HUES64 (cell line): ENCODE data around the gene PPP3R1.

ENCODE experiments used
- H3K27ac ChIP-seq: 2 replicates; pipeline ENCODE4 v1.7.0; 2013; ENCODE audit warnings: low read depth, low read length, inconsistent platforms
- H3K27me3 ChIP-seq: 2 replicates; pipeline ENCODE4 v1.6.1; 2013; ENCODE audit warnings: mild to moderate bottlenecking, low read length; ENCODE audit not compliant: insufficient read depth
- H3K36me3 ChIP-seq: 2 replicates; pipeline ENCODE4 v1.6.1; 2013; ENCODE audit warnings: mild to moderate bottlenecking, low read length; ENCODE audit not compliant: insufficient read depth
- H3K4me1 ChIP-seq: 2 replicates; pipeline ENCODE4 v1.6.1; 2013; ENCODE audit warnings: mild to moderate bottlenecking, low read length, moderate library complexity; ENCODE audit not compliant: insufficient read depth
- H3K4me3 ChIP-seq: 2 replicates; pipeline ENCODE4 v1.5.1; 2013; ENCODE audit warnings: mild to moderate bottlenecking, low read length, moderate library complexity
- H3K9ac ChIP-seq: 2 replicates; pipeline ENCODE4 v1.6.1; 2013; ENCODE audit warnings: mild to moderate bottlenecking, low read depth, low read length
- H3K9me3 ChIP-seq: 2 replicates; pipeline ENCODE4 v1.6.1; 2013; ENCODE audit warnings: low read depth, low read length; ENCODE audit not compliant: insufficient read depth
- WGBS: fragments of 150-250, 120-280 bp; methylation state at CpG from one replicate; pipeline ENCODE4 v1.1.7; 2013; ENCODE audit warnings: missing lambda C conversion rate; 5-methylcytosine and 5-hydroxymethylcytosine counted together

Gene PPP3R1

DNA sequence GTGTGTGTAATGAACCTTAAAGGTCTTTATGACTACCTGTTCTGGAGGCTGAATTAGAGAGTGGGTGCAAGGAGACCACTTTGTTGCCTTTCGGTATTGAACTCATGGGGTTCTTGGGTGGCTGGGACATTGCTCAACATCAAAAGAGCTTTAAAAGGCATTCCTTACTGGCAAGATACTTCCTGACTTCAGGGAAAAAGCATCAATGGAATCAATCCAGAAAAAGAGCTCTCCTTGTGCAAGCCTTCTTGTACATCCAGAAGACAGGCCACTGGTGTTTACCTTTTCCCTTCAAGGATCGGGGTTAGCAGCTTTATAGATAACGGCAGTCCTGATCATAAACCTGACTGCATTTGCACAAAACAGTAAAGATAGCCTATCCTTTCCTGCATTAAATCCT, 85.1 kb downstream of the PPP3R1 start:
- H3K9me3 ChIP-seq: no peaks in the 10 kb centered on the region
- no peak overlapping the region for H3K4me3 ChIP-seq
- peaks cover 87% of the 10 kb centered on the region for H3K36me3 ChIP-seq
- no peak overlapping the region for H3K27ac ChIP-seq
- H3K27me3 ChIP-seq: no peaks in the 10 kb centered on the region
- H3K4me1 ChIP-seq: no peaks in the 10 kb centered on the region
- H3K9ac ChIP-seq: no peak overlapping the region
- 91% methylated on average over 3 of the region's 3 CpGs for WGBS

DNA sequence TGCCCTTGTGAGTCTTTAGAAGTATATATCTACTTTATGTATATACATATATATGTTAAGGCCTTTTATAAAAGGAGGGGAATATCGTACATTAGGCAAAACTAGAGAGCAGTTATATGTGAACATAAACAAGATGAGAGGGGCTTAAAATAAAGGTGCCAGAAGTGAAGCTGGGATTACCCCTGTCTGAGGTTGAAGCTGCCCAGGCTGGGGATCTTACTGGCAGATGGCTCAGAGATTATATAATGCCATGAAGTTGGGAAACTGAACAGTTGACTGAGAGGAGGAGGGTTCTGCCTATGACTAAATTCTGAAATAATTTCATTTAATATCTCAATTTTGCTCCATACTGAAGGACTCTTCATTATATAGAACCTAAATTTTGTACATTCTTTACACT, 88.7 kb downstream of the PPP3R1 start:
- Histone ChIP-seq H3K4me3 (no peak overlapping the region), H3K9me3 (no peaks in the 10 kb centered on the region), H3K9ac (no peak overlapping the region), H3K27me3 (no peaks in the 10 kb centered on the region), H3K27ac (no peak overlapping the region), H3K36me3 (peaks cover 92% of the 10 kb centered on the region), H3K4me1 (0 out of 2 replicates have a peak, but pooled peaks cover 3% of the 10 kb centered on the region)
- WGBS: 95% methylated on average over 1 of the region's 1 CpG

DNA sequence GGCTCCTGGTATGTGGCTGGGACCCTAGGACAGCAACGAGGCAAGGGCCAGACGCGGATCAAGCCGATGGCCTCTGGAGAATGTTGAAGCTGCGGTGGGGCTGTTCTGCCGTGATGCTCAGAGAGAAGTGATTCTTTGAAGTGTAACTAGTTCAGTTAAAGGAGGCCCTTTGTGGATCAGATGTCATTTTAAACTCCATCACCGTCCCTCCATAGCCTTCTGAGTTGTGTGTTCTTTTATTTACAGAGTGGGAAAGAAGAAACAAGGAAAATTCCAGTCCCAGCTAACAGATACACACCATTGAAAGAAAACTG, 94.2 kb downstream of the PPP3R1 start:
- Histone ChIP-seq H3K9ac (peak overlapping the region; percentile 86), H3K36me3 (peaks cover 41% of the 10 kb centered on the region), H3K4me3 (peak overlapping the region; percentile 85), H3K27ac (peak overlapping the region; percentile 84), H3K27me3 (no peaks in the 10 kb centered on the region), H3K9me3 (no peaks in the 10 kb centered on the region), H3K4me1 (peaks cover 8% of the 10 kb centered on the region; the same call in 1 of the 2 replicates)
- WGBS: 0% methylated on average over 6 of the region's 7 CpGs

DNA sequence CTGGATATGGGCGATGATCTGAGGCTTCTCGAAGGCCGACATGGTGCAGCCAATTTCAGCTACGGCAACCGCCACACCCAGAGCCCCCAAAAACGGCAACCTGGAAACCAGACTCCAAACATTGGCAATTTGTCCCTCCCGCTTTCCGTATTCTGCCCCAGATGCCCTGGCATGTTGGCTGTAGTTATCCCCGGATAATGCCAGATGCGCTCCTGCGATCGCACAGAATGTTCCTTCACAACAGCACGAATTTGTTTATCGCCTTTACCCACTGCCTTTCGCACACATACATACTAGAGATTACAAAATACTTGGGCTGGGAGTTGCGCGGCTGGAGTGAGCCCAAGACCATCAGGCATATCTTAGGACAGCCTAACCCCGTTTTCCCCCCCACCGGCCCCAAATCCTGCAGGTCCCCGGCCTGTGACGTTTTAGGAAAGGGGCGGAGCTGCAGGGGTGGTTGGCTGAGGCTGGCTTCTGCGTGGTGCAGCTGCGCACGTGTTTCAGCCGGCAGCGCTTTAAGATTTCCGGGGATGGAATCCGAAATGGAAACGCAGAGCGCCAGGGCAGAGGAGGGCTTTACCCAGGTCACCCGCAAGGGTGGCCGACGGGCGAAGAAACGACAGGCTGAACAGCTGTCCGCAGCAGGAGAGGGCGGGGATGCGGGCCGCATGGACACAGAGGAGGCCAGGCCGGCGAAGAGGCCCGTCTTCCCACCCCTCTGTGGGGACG, 94.8 kb downstream of the PPP3R1 start, which contains the start of gene PNO1:
TSS of gene PNO1 (plus strand) at position 487 of the 732 bp plus-strand sequence. CDS start at position 534, 47 bp downstream.
- peak within 1 kb of the TSS; percentile 86 for H3K9ac ChIP-seq
- peak within 1 kb of the TSS; percentile 85 for H3K4me3 ChIP-seq
- no peaks in the 10 kb centered on the region for H3K9me3 ChIP-seq
- under 1% methylated on average over 44 of the region's 44 CpGs for whole genome bisulfite sequencing
- peaks cover 8% of the 10 kb centered on the region; the same call in 1 of the 2 replicates for H3K4me1 ChIP-seq
- peaks cover 36% of the 10 kb centered on the region for H3K36me3 ChIP-seq
- H3K27ac ChIP-seq: peak within 1 kb of the TSS; percentile 84
- H3K27me3 ChIP-seq: no peaks in the 10 kb centered on the region

DNA sequence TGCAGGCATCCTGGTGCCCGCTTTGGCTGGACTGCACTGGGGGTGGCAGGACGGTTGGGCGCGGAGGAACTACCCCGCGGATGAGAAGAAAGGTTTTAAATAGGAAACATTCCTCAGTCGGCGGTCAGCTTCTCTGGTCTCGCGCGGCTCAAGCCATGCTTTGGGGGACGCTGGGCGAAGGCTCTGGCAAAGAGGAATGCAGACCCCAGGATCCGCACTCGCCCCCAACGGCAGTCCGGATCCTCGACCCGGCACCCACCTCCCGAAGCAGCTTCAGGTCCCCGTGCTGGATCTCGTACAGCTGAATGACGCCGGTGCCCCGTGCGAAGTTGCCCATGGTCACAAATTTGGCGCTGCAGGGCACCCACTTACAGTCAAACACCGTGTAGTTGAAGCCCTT, 95.3 kb downstream of the PPP3R1 start:
- H3K27me3 ChIP-seq: no peaks in the 10 kb centered on the region
- H3K36me3 ChIP-seq: peaks cover 30% of the 10 kb centered on the region
- H3K4me1 ChIP-seq: peaks cover 8% of the 10 kb centered on the region; the same call in 1 of the 2 replicates
- peak overlapping the region; percentile 86 for H3K9ac ChIP-seq
- peak overlapping the region; percentile 84 for H3K27ac ChIP-seq
- WGBS: under 1% methylated on average over 28 of the region's 28 CpGs
- no peaks in the 10 kb centered on the region for H3K9me3 ChIP-seq
- peak overlapping the region; percentile 85 for H3K4me3 ChIP-seq

DNA sequence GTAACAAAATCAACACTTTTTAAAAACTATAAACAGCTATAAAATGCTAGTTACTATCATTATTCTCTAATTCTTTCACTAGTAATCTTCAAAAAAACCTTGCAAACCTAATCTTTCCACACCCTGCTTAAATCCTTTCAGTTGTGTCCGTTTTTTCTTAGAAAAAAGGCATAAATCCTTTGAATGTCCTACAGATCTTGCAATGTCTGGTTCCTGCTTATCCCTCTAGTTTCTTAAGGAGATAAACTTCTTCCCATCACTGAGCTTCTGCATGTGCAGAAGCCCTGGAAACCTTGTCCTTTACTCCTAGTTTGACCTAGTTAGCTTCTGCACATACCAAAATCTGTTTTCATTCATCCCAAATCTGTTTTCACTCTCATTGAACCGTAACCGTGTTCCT, 95.9 kb downstream of the PPP3R1 start:
- 43% methylated on average over 3 of the region's 3 CpGs for WGBS
- Histone ChIP-seq H3K9ac (peak overlapping the region; percentile 86), H3K9me3 (no peaks in the 10 kb centered on the region), H3K4me1 (peaks cover 8% of the 10 kb centered on the region; the same call in 1 of the 2 replicates), H3K27ac (peak overlapping the region; percentile 84; the same call in 1 of the 2 replicates), H3K27me3 (no peaks in the 10 kb centered on the region), H3K4me3 (peak overlapping the region; percentile 85), H3K36me3 (peaks cover 24% of the 10 kb centered on the region)

DNA sequence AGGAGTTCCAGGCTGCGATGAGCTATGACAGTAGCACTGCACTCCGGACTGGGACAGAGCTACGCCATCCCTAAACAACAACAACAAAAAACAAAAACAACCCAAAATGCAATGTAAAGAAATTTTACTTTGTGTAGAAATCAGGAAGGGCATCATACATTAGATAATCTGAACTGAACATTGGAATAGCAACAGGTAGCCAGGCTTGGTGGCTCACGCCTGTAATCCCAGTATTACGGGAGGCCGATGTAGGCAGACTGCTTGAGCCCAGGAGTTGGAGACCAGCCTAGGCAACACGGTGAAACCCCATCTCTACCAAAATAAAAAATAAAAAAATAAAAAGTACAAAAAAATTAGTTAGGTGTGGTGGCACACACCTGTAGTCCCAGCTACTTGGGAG, 96.7 kb downstream of the PPP3R1 start:
- peaks cover 8% of the 10 kb centered on the region; the same call in 1 of the 2 replicates for H3K4me1 ChIP-seq
- 98% methylated on average over 4 of the region's 7 CpGs for WGBS

DNA sequence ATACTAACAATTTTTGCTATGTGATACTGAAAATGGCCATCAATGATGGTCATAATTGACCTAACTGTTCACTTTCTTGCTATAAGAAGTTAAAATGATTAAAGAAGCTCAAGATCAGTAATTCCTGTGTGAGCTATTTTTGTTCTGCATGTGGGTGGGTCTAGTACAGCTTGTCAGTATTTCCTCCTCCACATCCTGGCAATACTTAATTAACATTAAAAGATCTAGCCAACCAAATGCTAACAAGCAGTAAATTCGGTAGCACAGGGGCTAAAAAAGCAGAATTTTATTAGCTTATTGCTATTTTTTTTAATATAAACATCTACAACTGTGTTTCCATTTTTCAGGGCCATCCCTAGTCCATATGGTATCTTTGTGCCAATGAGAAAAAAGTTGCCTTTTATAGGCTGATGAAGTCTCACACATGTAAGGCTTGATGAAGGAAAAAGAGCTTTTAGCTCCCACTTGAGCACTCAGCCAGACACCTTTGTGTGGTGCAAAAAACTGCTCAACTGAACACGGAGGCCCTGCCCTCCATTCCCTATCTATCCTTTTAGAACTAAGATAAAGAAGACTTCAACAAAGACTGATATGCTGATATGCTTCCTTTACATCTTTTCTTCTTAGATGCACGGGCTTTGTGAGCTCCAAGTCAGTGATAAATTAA, 99.5 kb downstream of the PPP3R1 start:
- WGBS: 88% methylated on average over 3 of the region's 3 CpGs
- Histone ChIP-seq H3K27me3 (no peaks in the 10 kb centered on the region), H3K27ac (no peak overlapping the region), H3K36me3 (no peaks in the 10 kb centered on the region), H3K9ac (no peak overlapping the region), H3K4me1 (peaks cover 5% of the 10 kb centered on the region; the same call in 1 of the 2 replicates), H3K4me3 (no peak overlapping the region), H3K9me3 (no peaks in the 10 kb centered on the region)

More for the DNA sequence above, 96.7 kb downstream of the PPP3R1 start:
- no peak overlapping the region for H3K27ac ChIP-seq
- no peak overlapping the region for H3K4me3 ChIP-seq
- no peaks in the 10 kb centered on the region for H3K27me3 ChIP-seq
- no peak overlapping the region for H3K9ac ChIP-seq
- peaks cover 16% of the 10 kb centered on the region for H3K36me3 ChIP-seq
- H3K9me3 ChIP-seq: no peaks in the 10 kb centered on the region

DNA sequence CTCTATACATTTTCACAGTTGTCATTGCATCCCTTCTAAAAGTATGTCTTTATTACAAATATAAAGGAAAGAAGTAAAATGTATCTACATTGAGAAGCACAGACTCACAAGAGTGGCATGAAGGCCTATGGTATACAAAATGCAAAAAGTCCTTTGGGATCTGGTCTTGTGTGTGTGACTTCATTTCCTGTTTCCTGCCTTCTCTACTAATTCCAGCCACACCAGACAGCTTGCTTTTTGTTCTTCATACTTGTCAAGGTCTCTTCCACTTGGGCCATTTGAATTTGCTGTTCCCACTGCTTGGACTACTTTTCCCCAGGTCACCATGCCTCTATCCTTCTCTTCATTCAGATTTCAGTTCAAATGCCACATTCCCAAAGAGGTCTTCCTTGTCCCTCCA, 101.3 kb downstream of the PPP3R1 start:
- Histone ChIP-seq H3K27ac (no peak overlapping the region), H3K27me3 (no peaks in the 10 kb centered on the region), H3K9me3 (no peaks in the 10 kb centered on the region), H3K4me1 (no peaks in the 10 kb centered on the region), H3K36me3 (peaks cover 3% of the 10 kb centered on the region; the same call in 1 of the 2 replicates), H3K4me3 (no peak overlapping the region), H3K9ac (no peak overlapping the region)

DNA sequence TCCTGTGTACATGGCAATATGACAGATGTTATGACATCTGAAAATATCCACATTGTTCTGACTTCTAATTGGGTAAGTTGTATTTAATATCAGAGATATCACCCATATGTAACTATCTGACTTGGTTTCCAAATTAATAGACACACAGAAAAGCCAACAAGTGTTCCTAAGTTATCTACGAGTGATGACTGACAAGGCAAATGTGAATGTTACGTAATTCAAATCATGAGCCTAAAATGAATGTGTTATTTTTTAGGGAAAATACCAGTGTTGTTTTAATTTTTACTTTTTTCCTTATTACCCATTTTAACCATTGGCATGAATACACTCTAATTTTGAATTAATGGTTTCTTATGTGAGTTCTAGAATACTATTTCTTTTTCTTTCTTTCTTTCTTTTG, 110.5 kb downstream of the PPP3R1 start:
- no peak overlapping the region for H3K4me3 ChIP-seq
- no peak overlapping the region for H3K27ac ChIP-seq
- no peaks in the 10 kb centered on the region for H3K9me3 ChIP-seq
- no peak overlapping the region for H3K9ac ChIP-seq
- 100% methylated on average over 2 of the region's 2 CpGs for WGBS
- no peaks in the 10 kb centered on the region for H3K4me1 ChIP-seq
- H3K27me3 ChIP-seq: no peaks in the 10 kb centered on the region
- H3K36me3 ChIP-seq: peaks cover 40% of the 10 kb centered on the region

DNA sequence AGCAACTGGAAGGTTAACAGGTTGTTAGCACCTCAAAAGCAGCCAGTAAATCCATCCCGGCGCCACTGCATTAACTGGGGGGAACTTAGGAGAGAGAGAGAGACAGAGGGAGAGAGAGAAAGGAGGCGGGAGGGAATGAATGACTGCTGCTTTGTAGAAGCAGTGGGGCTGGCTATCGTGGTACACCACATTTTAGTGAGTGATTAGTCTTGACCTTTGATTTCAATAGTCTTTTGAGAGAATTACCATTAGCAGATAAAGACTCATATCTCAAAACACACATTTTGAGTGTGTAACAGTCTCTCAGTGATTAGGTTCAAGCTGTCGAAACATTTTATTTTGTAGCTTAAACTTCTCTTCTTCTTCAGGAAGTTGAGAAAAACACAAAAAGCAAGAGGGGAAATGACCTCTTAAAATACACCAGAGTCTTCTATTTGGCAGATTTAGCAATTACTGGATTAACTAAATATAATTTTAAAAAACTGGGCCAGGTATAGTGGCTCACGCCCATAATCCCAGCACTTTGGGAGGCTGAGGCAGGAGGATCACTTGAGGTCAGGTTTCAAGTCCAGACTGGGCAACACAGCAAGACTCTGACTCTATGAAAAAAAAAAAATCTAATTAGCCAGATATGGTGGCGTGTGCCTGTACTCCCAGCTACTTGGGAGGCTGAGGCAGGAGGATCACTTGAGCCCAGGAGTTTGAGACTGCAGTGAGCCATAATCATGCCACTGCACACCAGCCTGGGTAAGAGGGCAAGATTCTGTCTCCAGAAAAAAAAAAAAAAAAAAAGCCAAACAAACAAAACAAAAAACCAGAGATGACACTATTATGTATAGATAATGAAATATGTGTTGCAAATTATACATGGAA, 116.6 kb downstream of the PPP3R1 start:
- Histone ChIP-seq H3K4me3 (no peak overlapping the region), H3K36me3 (peaks cover 62% of the 10 kb centered on the region), H3K9ac (no peak overlapping the region), H3K4me1 (no peaks in the 10 kb centered on the region), H3K9me3 (no peaks in the 10 kb centered on the region), H3K27me3 (no peaks in the 10 kb centered on the region), H3K27ac (no peak overlapping the region)
- WGBS: 93% methylated on average over 7 of the region's 7 CpGs
